ENCODE data around the gene TIMMDC1. TPM values are rescaled to one million over a fixed set of nuclear protein-coding genes. Genes with fewer than 3 reads are reported as not detected.
A peak's percentile ranks its signal among the peaks of the same experiment; 100 is the strongest.
"Not testable (repeated sequence)": the region's sequence is repeated elsewhere in the genome, so short reads cannot be mapped to it uniquely, and the experiment has no call there.

The TIMMDC1 gene
- total RNA-seq, 1 donor from 2014 or later, result 93.6 TPM

GRCh38 chr3:119548341-119548740 lies 50.0 kb downstream of the TIMMDC1 start:
- intact Hi-C loops (cut with micrococcal nuclease), result no loop called here
- no peak overlapping the region for H3K27ac Mint-ChIP-seq
- DNase-seq (ENCODE audit: low spot score), result no peak

GRCh38 chr3:119550192-119550910 lies 52.0 kb downstream of the TIMMDC1 start:
- Mint-ChIP-seq H3K27ac (no peak overlapping the region), H3K36me3 (ENCODE audit: low read depth) (no peaks in the 10 kb centered on the region), H3K9me3 (no peaks in the 10 kb centered on the region), H3K4me3 (ENCODE audit: low read depth) (no peak overlapping the region), H3K4me1 (ENCODE audit: low read depth) (peaks cover 1% of the 10 kb centered on the region), H3K27me3 (ENCODE audit: low read depth) (no peaks in the 10 kb centered on the region)
- no peak for DNase-seq (ENCODE audit: low spot score)
- intact Hi-C loops (cut with micrococcal nuclease), result loop anchor here (10.0 kb wide), 1 partner anchor 256 kb away; the partner anchor contains the start of gene ARHGAP31

More at GRCh38 chr3:119548341-119548740, 50.0 kb downstream of the TIMMDC1 start:
- Mint-ChIP-seq H3K9me3 (no peaks in the 10 kb centered on the region), H3K4me3 (ENCODE audit: low read depth) (no peak overlapping the region), H3K36me3 (ENCODE audit: low read depth) (no peaks in the 10 kb centered on the region), H3K27me3 (ENCODE audit: low read depth) (no peaks in the 10 kb centered on the region), H3K4me1 (ENCODE audit: low read depth) (no peaks in the 10 kb centered on the region)

- peaks cover 4% of the 10 kb centered on the region for H3K36me3 Mint-ChIP-seq (ENCODE audit: low read depth)
- H3K27ac Mint-ChIP-seq, result no peak overlapping the region
- no peaks in the 10 kb centered on the region for H3K9me3 Mint-ChIP-seq
- H3K27me3 Mint-ChIP-seq (ENCODE audit: low read depth), result no peaks in the 10 kb centered on the region
- DNase-seq (ENCODE audit: low spot score), result no peak
- H3K4me1 Mint-ChIP-seq (ENCODE audit: low read depth), result peaks cover 8% of the 10 kb centered on the region
- intact Hi-C loops (cut with micrococcal nuclease), result loop anchor here (10.0 kb wide), 1 partner anchor 257 kb away; the partner anchor contains the start of gene ARHGAP31
- H3K4me3 Mint-ChIP-seq (ENCODE audit: low read depth), result no peak overlapping the region
Observed at GRCh38 chr3:119551598-119551997, 53.3 kb downstream of the TIMMDC1 start.

- H3K4me3 Mint-ChIP-seq (ENCODE audit: low read depth); H3K27me3 Mint-ChIP-seq (ENCODE audit: low read depth): not testable (repeated sequence)
Observed at GRCh38 chr3:119552928-119553327, 54.6 kb downstream of the TIMMDC1 start.

GRCh38 chr3:119553823-119554415 lies 55.6 kb downstream of the TIMMDC1 start:
- Mint-ChIP-seq H3K4me1 (ENCODE audit: low read depth) (peaks cover 24% of the 10 kb centered on the region), H3K27ac (peak overlapping the region; percentile 21), H3K36me3 (ENCODE audit: low read depth) (peaks cover 14% of the 10 kb centered on the region), H3K9me3 (no peaks in the 10 kb centered on the region), H3K4me3 (ENCODE audit: low read depth) (no peak overlapping the region), H3K27me3 (ENCODE audit: low read depth) (no peaks in the 10 kb centered on the region)
- intact Hi-C loops (cut with micrococcal nuclease), result loop anchor here (10.0 kb wide), 1 partner anchor 259 kb away; the partner anchor contains the start of gene ARHGAP31
- no peak for DNase-seq (ENCODE audit: low spot score)

More at GRCh38 chr3:119552928-119553327, 54.6 kb downstream of the TIMMDC1 start:
- not testable (repeated sequence) for H3K27ac Mint-ChIP-seq; DNase-seq (ENCODE audit: low spot score); H3K9me3 Mint-ChIP-seq
- peaks cover 21% of the 10 kb centered on the region for H3K4me1 Mint-ChIP-seq (ENCODE audit: low read depth)
- intact Hi-C loops (cut with micrococcal nuclease), result loop anchor here (10.0 kb wide), 1 partner anchor 258 kb away; the partner anchor contains the start of gene ARHGAP31
- H3K36me3 Mint-ChIP-seq (ENCODE audit: low read depth), result peaks cover 11% of the 10 kb centered on the region

GRCh38 chr3:119555309-119555735 lies 57.0 kb downstream of the TIMMDC1 start:
- peaks cover 14% of the 10 kb centered on the region for H3K36me3 Mint-ChIP-seq (ENCODE audit: low read depth)

GRCh38 chr3:119555929-119556328 lies 57.6 kb downstream of the TIMMDC1 start:
- no peak overlapping the region for H3K27ac Mint-ChIP-seq
- H3K27me3 Mint-ChIP-seq (ENCODE audit: low read depth), result no peaks in the 10 kb centered on the region
- H3K36me3 Mint-ChIP-seq (ENCODE audit: low read depth), result peaks cover 14% of the 10 kb centered on the region
- H3K4me1 Mint-ChIP-seq (ENCODE audit: low read depth), result peaks cover 33% of the 10 kb centered on the region
- no peak for DNase-seq (ENCODE audit: low spot score)
- no peaks in the 10 kb centered on the region for H3K9me3 Mint-ChIP-seq
- intact Hi-C loops (cut with micrococcal nuclease), result loop anchor here (5.0 to 10.0 kb wide), 3 partner anchors 174 to 284 kb away; partner anchors contain the start of gene ARHGAP31
- no peak overlapping the region for H3K4me3 Mint-ChIP-seq (ENCODE audit: low read depth)

More at GRCh38 chr3:119555309-119555735, 57.0 kb downstream of the TIMMDC1 start:
- intact Hi-C loops (cut with micrococcal nuclease), result loop anchor here (5.0 to 10.0 kb wide), 3 partner anchors 173 to 283 kb away; partner anchors contain the start of gene ARHGAP31
- Mint-ChIP-seq H3K9me3 (no peaks in the 10 kb centered on the region), H3K27me3 (ENCODE audit: low read depth) (no peaks in the 10 kb centered on the region), H3K27ac (no peak overlapping the region), H3K4me1 (ENCODE audit: low read depth) (peaks cover 33% of the 10 kb centered on the region), H3K4me3 (ENCODE audit: low read depth) (peak overlapping the region; percentile 3)
- DNase-seq (ENCODE audit: low spot score), result no peak

GRCh38 chr3:119557192-119557876 lies 59.0 kb downstream of the TIMMDC1 start:
- H3K4me1 Mint-ChIP-seq (ENCODE audit: low read depth), result peaks cover 40% of the 10 kb centered on the region
- H3K9me3 Mint-ChIP-seq, result no peaks in the 10 kb centered on the region
- peak overlapping the region; percentile 55 for H3K4me3 Mint-ChIP-seq (ENCODE audit: low read depth)
- intact Hi-C loops (cut with micrococcal nuclease), result loop anchor here (5.0 to 10.0 kb wide), 3 partner anchors 175 to 285 kb away; partner anchors contain the start of gene ARHGAP31
- no peaks in the 10 kb centered on the region for H3K27me3 Mint-ChIP-seq (ENCODE audit: low read depth)
- no peak for DNase-seq (ENCODE audit: low spot score)
- H3K36me3 Mint-ChIP-seq (ENCODE audit: low read depth), result peaks cover 14% of the 10 kb centered on the region
- peak overlapping the region; percentile 74 for H3K27ac Mint-ChIP-seq

GRCh38 chr3:119557877-119558269 lies 59.5 kb downstream of the TIMMDC1 start:
- H3K4me1 Mint-ChIP-seq (ENCODE audit: low read depth), result peaks cover 45% of the 10 kb centered on the region
- H3K4me3 Mint-ChIP-seq (ENCODE audit: low read depth), result peak overlapping the region; percentile 55
- H3K27me3 Mint-ChIP-seq (ENCODE audit: low read depth), result no peaks in the 10 kb centered on the region
- H3K27ac Mint-ChIP-seq, result peak overlapping the region; percentile 74
- peaks cover 14% of the 10 kb centered on the region for H3K36me3 Mint-ChIP-seq (ENCODE audit: low read depth)
- no peaks in the 10 kb centered on the region for H3K9me3 Mint-ChIP-seq
- no peak for DNase-seq (ENCODE audit: low spot score)
- intact Hi-C loops (cut with micrococcal nuclease), result loop anchor here (2.0 to 10.0 kb wide), 6 partner anchors 49 to 286 kb away; partner anchors contain the start of genes ARHGAP31, COX17 and POGLUT1

GRCh38 chr3:119558626-119559317 lies 60.4 kb downstream of the TIMMDC1 start:
- H3K27ac Mint-ChIP-seq, result no peak overlapping the region
- no peaks in the 10 kb centered on the region for H3K27me3 Mint-ChIP-seq (ENCODE audit: low read depth)
- H3K9me3 Mint-ChIP-seq, result no peaks in the 10 kb centered on the region
- peaks cover 45% of the 10 kb centered on the region for H3K4me1 Mint-ChIP-seq (ENCODE audit: low read depth)
- H3K36me3 Mint-ChIP-seq (ENCODE audit: low read depth), result peaks cover 14% of the 10 kb centered on the region
- no peak for DNase-seq (ENCODE audit: low spot score)
- H3K4me3 Mint-ChIP-seq (ENCODE audit: low read depth), result peak overlapping the region; percentile 55
- intact Hi-C loops (cut with micrococcal nuclease), result loop anchor here (2.0 to 10.0 kb wide), 6 partner anchors 50 to 286 kb away; partner anchors contain the start of genes ARHGAP31, COX17 and POGLUT1

GRCh38 chr3:119559441-119559963 lies 61.2 kb downstream of the TIMMDC1 start, which contains the start of gene CD80:
Gene CD80, minus strand, starts transcription at chr3:119559614. Its CDS starts 1,886 bp downstream, at chr3:119557728.
- H3K27ac Mint-ChIP-seq, result peak within 1 kb of the TSS; percentile 67
- peaks cover 14% of the 10 kb centered on the region for H3K36me3 Mint-ChIP-seq (ENCODE audit: low read depth)
- H3K9me3 Mint-ChIP-seq, result no peaks in the 10 kb centered on the region
- peaks cover 45% of the 10 kb centered on the region for H3K4me1 Mint-ChIP-seq (ENCODE audit: low read depth)
- DNase-seq (ENCODE audit: low spot score), result peak; percentile 54
- intact Hi-C loops (cut with micrococcal nuclease), result loop anchor here (2.0 to 10.0 kb wide), 6 partner anchors 51 to 287 kb away; partner anchors contain the start of genes ARHGAP31, COX17 and POGLUT1
- H3K27me3 Mint-ChIP-seq (ENCODE audit: low read depth), result no peaks in the 10 kb centered on the region
- H3K4me3 Mint-ChIP-seq (ENCODE audit: low read depth), result peak within 1 kb of the TSS; percentile 55
